T-helper 1 cell treated with Interleukin-12 subunit alpha and Interleukin-12 subunit beta and Interleukin-4 antibody, amounts not matched to agents 30 μg/mL and 1 μg/mL, for 36 hours (primary cell): ENCODE measurements around the gene ADCY1.
"Not testable (repeated sequence)": the region's sequence is repeated elsewhere in the genome, so short reads cannot be mapped to it uniquely, and the experiment has no call there.

ENCODE experiments used
- H3K27ac Mint-ChIP-seq: one replicate; pipeline ENCODE4 v1.8.0; 2021; ENCODE audit warnings: mild to moderate bottlenecking, mixed read lengths
- H3K27me3 Mint-ChIP-seq: one replicate; pipeline ENCODE4 v1.8.0; 2021; ENCODE audit warnings: low read depth, mixed read lengths
- H3K36me3 Mint-ChIP-seq: one replicate; pipeline ENCODE4 v1.8.0; 2021; ENCODE audit warnings: low read depth, mixed read lengths
- H3K4me1 Mint-ChIP-seq: one replicate; pipeline ENCODE4 v1.8.0; 2021; ENCODE audit warnings: low read depth, mixed read lengths
- H3K4me3 Mint-ChIP-seq: one replicate; pipeline ENCODE4 v1.8.0; 2021; ENCODE audit warnings: mild to moderate bottlenecking, moderate library complexity, mixed read lengths
- H3K9me3 Mint-ChIP-seq: one replicate; pipeline ENCODE4 v1.8.0; 2021; ENCODE audit warnings: mixed read lengths

The ADCY1 gene

GRCh38 chr7:45712872-45713668 lies 138.9 kb downstream of the ADCY1 start:
- no peak overlapping the region for H3K27ac Mint-ChIP-seq
- no peaks in the 10 kb centered on the region for H3K36me3 Mint-ChIP-seq
- H3K4me3 Mint-ChIP-seq, result no peak overlapping the region
- H3K4me1 Mint-ChIP-seq, result no peaks in the 10 kb centered on the region
- peaks cover 3% of the 10 kb centered on the region for H3K27me3 Mint-ChIP-seq
- no peaks in the 10 kb centered on the region for H3K9me3 Mint-ChIP-seq

GRCh38 chr7:45713669-45714520 lies 139.7 kb downstream of the ADCY1 start:
- Mint-ChIP-seq H3K36me3 (no peaks in the 10 kb centered on the region), H3K4me1 (no peaks in the 10 kb centered on the region), H3K27ac (no peak overlapping the region), H3K27me3 (no peaks in the 10 kb centered on the region), H3K9me3 (no peaks in the 10 kb centered on the region), H3K4me3 (no peak overlapping the region)

GRCh38 chr7:45714521-45714820 lies 140.3 kb downstream of the ADCY1 start:
- no peaks in the 10 kb centered on the region for H3K36me3 Mint-ChIP-seq
- no peak overlapping the region for H3K4me3 Mint-ChIP-seq
- no peaks in the 10 kb centered on the region for H3K27me3 Mint-ChIP-seq
- H3K9me3 Mint-ChIP-seq, result no peaks in the 10 kb centered on the region
- H3K27ac Mint-ChIP-seq, result no peak overlapping the region
- no peaks in the 10 kb centered on the region for H3K4me1 Mint-ChIP-seq

- no peak overlapping the region for H3K27ac Mint-ChIP-seq
- H3K27me3 Mint-ChIP-seq, result no peaks in the 10 kb centered on the region
- no peaks in the 10 kb centered on the region for H3K4me1 Mint-ChIP-seq
- H3K4me3 Mint-ChIP-seq, result no peak overlapping the region
- H3K9me3 Mint-ChIP-seq, result no peaks in the 10 kb centered on the region
- no peaks in the 10 kb centered on the region for H3K36me3 Mint-ChIP-seq
Measured at GRCh38 chr7:45715471-45716352, 141.5 kb downstream of the ADCY1 start.

GRCh38 chr7:45716380-45717203 lies 142.4 kb downstream of the ADCY1 start:
- no peaks in the 10 kb centered on the region for H3K9me3 Mint-ChIP-seq

GRCh38 chr7:45717537-45718235 lies 143.5 kb downstream of the ADCY1 start:
- Mint-ChIP-seq H3K9me3 (no peaks in the 10 kb centered on the region), H3K27me3 (no peaks in the 10 kb centered on the region), H3K4me3 (no peak overlapping the region), H3K27ac (no peak overlapping the region), H3K36me3 (peaks cover 5% of the 10 kb centered on the region), H3K4me1 (no peaks in the 10 kb centered on the region)

More at GRCh38 chr7:45716380-45717203, 142.4 kb downstream of the ADCY1 start:
- Mint-ChIP-seq H3K27me3 (no peaks in the 10 kb centered on the region), H3K4me3 (no peak overlapping the region), H3K36me3 (no peaks in the 10 kb centered on the region), H3K4me1 (no peaks in the 10 kb centered on the region), H3K27ac (no peak overlapping the region)

GRCh38 chr7:45718464-45719330 lies 144.5 kb downstream of the ADCY1 start:
- no peak overlapping the region for H3K4me3 Mint-ChIP-seq
- H3K4me1 Mint-ChIP-seq, result no peaks in the 10 kb centered on the region
- H3K27ac Mint-ChIP-seq, result no peak overlapping the region
- no peaks in the 10 kb centered on the region for H3K27me3 Mint-ChIP-seq
- H3K9me3 Mint-ChIP-seq, result no peaks in the 10 kb centered on the region
- peaks cover 7% of the 10 kb centered on the region for H3K36me3 Mint-ChIP-seq

GRCh38 chr7:45720989-45721388 lies 146.8 kb downstream of the ADCY1 start:
- Mint-ChIP-seq H3K4me3 (no peak overlapping the region), H3K27me3 (no peaks in the 10 kb centered on the region), H3K4me1 (no peaks in the 10 kb centered on the region), H3K27ac (no peak overlapping the region), H3K36me3 (peaks cover 20% of the 10 kb centered on the region), H3K9me3 (no peaks in the 10 kb centered on the region)

GRCh38 chr7:45721686-45722598 lies 147.8 kb downstream of the ADCY1 start:
- Mint-ChIP-seq H3K27me3 (no peaks in the 10 kb centered on the region), H3K9me3 (no peaks in the 10 kb centered on the region), H3K4me3 (no peak overlapping the region), H3K36me3 (peaks cover 26% of the 10 kb centered on the region), H3K4me1 (no peaks in the 10 kb centered on the region), H3K27ac (no peak overlapping the region)

GRCh38 chr7:45725231-45725630 lies 151.1 kb downstream of the ADCY1 start:
- Mint-ChIP-seq H3K27ac (peak overlapping the region; percentile 18), H3K36me3 (peaks cover 35% of the 10 kb centered on the region)
- H3K27me3 Mint-ChIP-seq, H3K4me3 Mint-ChIP-seq, H3K9me3 Mint-ChIP-seq, H3K4me1 Mint-ChIP-seq: not testable (repeated sequence)

- H3K27ac Mint-ChIP-seq, result no peak overlapping the region
- no peaks in the 10 kb centered on the region for H3K27me3 Mint-ChIP-seq
- peaks cover 35% of the 10 kb centered on the region for H3K36me3 Mint-ChIP-seq
- H3K4me1 Mint-ChIP-seq, result no peaks in the 10 kb centered on the region
- peaks cover 5% of the 10 kb centered on the region for H3K9me3 Mint-ChIP-seq
- no peak overlapping the region for H3K4me3 Mint-ChIP-seq
Measured at GRCh38 chr7:45726883-45727282, 152.7 kb downstream of the ADCY1 start.
